CD14-positive monocyte (primary cell): ENCODE data around the gene GARNL3. TPM values are rescaled to one million over a fixed set of nuclear protein-coding genes. Genes with fewer than 3 reads are reported as not detected.

ENCODE experiments used
- DNase-seq, 3 donors: peaks; one replicate each; pipeline ENCODE4 v3.0.0-alpha.2; 2011 to 2022
- H2AFZ ChIP-seq: 2 replicates; pipeline ENCODE4 v1.6.0; 2012; ENCODE audit warnings: mild to moderate bottlenecking, low read depth, low read length, inconsistent platforms; ENCODE audit not compliant: insufficient read depth, poor library complexity, severe bottlenecking
- H3K27ac ChIP-seq, 2 donors: 1 replicate in 1 of 2; 2 replicates in 1 of 2; pipeline ENCODE4 v1.5.1; 2012 to 2013; ENCODE audit warnings: low read length in 2 of 2, control low read depth in 1 of 2, inconsistent platforms in 1 of 2, low read depth in 1 of 2, mild to moderate bottlenecking in 1 of 2
- H3K27me3 ChIP-seq, 2 donors: one replicate each; pipeline versions ENCODE4 v1.6.0 to v1.6.1; 2011 to 2013; ENCODE audit warnings: low read length in 2 of 2; ENCODE audit not compliant: control insufficient read depth in 2 of 2, insufficient read depth in 2 of 2
- H3K36me3 ChIP-seq, 2 donors: replicated peaks in 1 of 2; 1 replicate in 1 of 2; 2 replicates in 1 of 2; pipeline versions ENCODE4 v1.5.1 to v1.6.1; 2012 to 2013; ENCODE audit warnings: low read length in 2 of 2, control low read depth in 1 of 2, inconsistent platforms in 1 of 2, mild to moderate bottlenecking in 1 of 2; ENCODE audit not compliant: insufficient read depth in 2 of 2, control insufficient read depth in 1 of 2
- H3K4me1 ChIP-seq, 2 donors: 1 replicate in 1 of 2; 2 replicates in 1 of 2; pipeline versions ENCODE4 v1.5.1 to v1.6.1; 2012 to 2013; ENCODE audit warnings: low read length in 2 of 2, control low read depth in 1 of 2, inconsistent platforms in 1 of 2, mild to moderate bottlenecking in 1 of 2, moderate library complexity in 1 of 2; ENCODE audit not compliant: insufficient read depth in 2 of 2, control insufficient read depth in 1 of 2
- H3K4me2 ChIP-seq: replicated peaks from 2 replicates; pipeline ENCODE3; 2012; ENCODE audit warnings: low read length, moderate library complexity, mild to moderate bottlenecking; ENCODE audit not compliant: poor library complexity, severe bottlenecking; ENCODE audit errors: extremely low read depth
- H3K4me3 ChIP-seq, 3 experiments: fragments of 200-600 bp in 1 of 3; sonication (generic) in 1 of 3; replicated peaks in 1 of 3; 1 replicate in 2 of 3; 2 replicates in 1 of 3; pipeline ENCODE4 v1.5.1; 2011 to 2013; ENCODE audit warnings: low read length in 3 of 3, mild to moderate bottlenecking in 3 of 3, control low read depth in 2 of 3, low read depth in 2 of 3, inconsistent platforms in 1 of 3, moderate library complexity in 1 of 3
- H3K79me2 ChIP-seq: 2 replicates; pipeline ENCODE4 v1.6.0; 2012; ENCODE audit warnings: mild to moderate bottlenecking, control low read depth, inconsistent platforms, low read length, moderate library complexity; ENCODE audit not compliant: insufficient read depth
- H3K9ac ChIP-seq: 2 replicates; pipeline ENCODE4 v1.6.0; 2017; ENCODE audit warnings: low read length, mild to moderate bottlenecking; ENCODE audit not compliant: insufficient read depth, poor library complexity, severe bottlenecking
- H3K9me3 ChIP-seq, 2 donors: replicated peaks in 1 of 2; 1 replicate in 1 of 2; 2 replicates in 1 of 2; pipeline versions ENCODE4 v1.5.1 to v1.6.1; 2012 to 2013; ENCODE audit warnings: low read length in 2 of 2, control low read depth in 1 of 2; ENCODE audit not compliant: control insufficient read depth in 1 of 2, insufficient read depth in 1 of 2
- H4K20me1 ChIP-seq: 2 replicates; pipeline ENCODE4 v1.6.0; 2012; ENCODE audit warnings: mild to moderate bottlenecking, low read length, control low read depth, moderate library complexity; ENCODE audit not compliant: insufficient read depth
- H3K27ac Mint-ChIP-seq, 7 donors: one replicate each; pipeline ENCODE4 v1.8.0; 2020; ENCODE audit warnings: mild to moderate bottlenecking in 7 of 7, mixed read lengths in 7 of 7, moderate library complexity in 6 of 7, inconsistent platforms in 2 of 7
- H3K27me3 Mint-ChIP-seq, 3 donors: one replicate each; pipeline ENCODE4 v1.8.0; 2021 to 2022; ENCODE audit warnings: low read depth in 3 of 3, mild to moderate bottlenecking in 3 of 3, mixed read lengths in 3 of 3, moderate library complexity in 3 of 3, inconsistent platforms in 1 of 3
- H3K36me3 Mint-ChIP-seq, 2 donors: one replicate each; pipeline ENCODE4 v1.8.0; 2020; ENCODE audit warnings: mixed read lengths in 2 of 2, inconsistent platforms in 1 of 2, mild to moderate bottlenecking in 1 of 2
- H3K4me1 Mint-ChIP-seq: one replicate; pipeline ENCODE4 v1.8.0; 2020; ENCODE audit warnings: mild to moderate bottlenecking, mixed read lengths
- H3K4me3 Mint-ChIP-seq, 2 donors: one replicate each; pipeline ENCODE4 v1.8.0; 2020; ENCODE audit warnings: mild to moderate bottlenecking in 2 of 2, mixed read lengths in 2 of 2, moderate library complexity in 1 of 2
- H3K9me3 Mint-ChIP-seq, 7 donors: one replicate each; pipeline ENCODE4 v1.8.0; 2020 to 2022; ENCODE audit warnings: mixed read lengths in 7 of 7, mild to moderate bottlenecking in 6 of 7, moderate library complexity in 6 of 7, inconsistent platforms in 2 of 7
- CTCF ChIP-seq: fragments of 200-600 bp; IDR thresholded peaks from one replicate; pipeline ENCODE4 v1.8.0; 2022; ENCODE audit warnings: antibody characterized with exemption, mild to moderate bottlenecking
- WGBS: methylation state at CpG from one replicate; pipeline ENCODE4 v1.1.5; 2013; ENCODE audit warnings: missing lambda C conversion rate; ENCODE audit not compliant: insufficient coverage; 5-methylcytosine and 5-hydroxymethylcytosine counted together
- intact Hi-C, 2 donors: fragments of 100-400 bp; cut with micrococcal nuclease; formaldehyde crosslinking; loops; one replicate each; pipeline versions ENCODE4 v1.15.0 to v1.15.1; 2023
- polyA plus RNA-seq, 3 donors: library from polyadenylated mRNA; depleted of rRNA in 1 of 3; unstranded in 2 of 3; stranded (reverse) in 1 of 3; fragments of 300-500 nt in 2 of 3; fragments of >200 nt in 1 of 3; fragmentation: Illumina TruSeq in 2 of 3; gene quantifications; 1 replicate in 2 of 3; 2 replicates in 1 of 3; pipeline ENCODE4 v1.2.3, GENCODE V29; 2012 to 2021

Gene GARNL3
- polyA plus RNA-seq, 3 donors: 0.39 to 1.5 (median 0.94) TPM

GRCh38 chr9:127323393-127323792, 58.8 kb downstream of the GARNL3 start:
- Histone ChIP-seq H3K4me3 (no peak overlapping the region), H3K27ac (no peak overlapping the region), H2AFZ (no peak overlapping the region), H3K9me3 (no peaks in the 10 kb centered on the region), H3K36me3 (no peaks in the 10 kb centered on the region), H3K4me1 (peaks cover 24 to 28% of the 10 kb centered on the region in 2 donors), H3K9ac (no peak overlapping the region), H3K27me3 (no peaks in the 10 kb centered on the region), H4K20me1 (no peaks in the 10 kb centered on the region), H3K79me2 (no peaks in the 10 kb centered on the region), H3K4me2 (no peak overlapping the region)
- Mint-ChIP-seq H3K27me3 (peaks cover 0 to 5% (median 2%) of the 10 kb centered on the region in 3 donors), H3K4me3 (no peak overlapping the region), H3K9me3 (peaks cover 0 to 3% (median 0%) of the 10 kb centered on the region in 7 donors), H3K36me3 (peaks cover 0 to 1% of the 10 kb centered on the region in 2 donors), H3K4me1 (peaks cover 23% of the 10 kb centered on the region), H3K27ac (no peak overlapping the region)
- WGBS: 77% methylated on average over 3 of the region's 5 CpGs
- no peak for DNase-seq
- intact Hi-C loops: no loop called here
- TF ChIP-seq CTCF: no peak

GRCh38 chr9:127330501-127330900, 65.9 kb downstream of the GARNL3 start:
- intact Hi-C loops: no loop called here

More at GRCh38 chr9:127330501-127330900, 65.9 kb downstream of the GARNL3 start:
- Mint-ChIP-seq H3K36me3 (no peaks in the 10 kb centered on the region), H3K9me3 (peaks cover 0 to 3% (median 0%) of the 10 kb centered on the region in 7 donors), H3K27ac (no peak overlapping the region), H3K4me3 (no peak overlapping the region), H3K4me1 (no peaks in the 10 kb centered on the region), H3K27me3 (peaks cover 2 to 4% (median 2%) of the 10 kb centered on the region in 3 donors)
- H3K4me3 ChIP-seq: no peak overlapping the region
- no peaks in the 10 kb centered on the region for H4K20me1 ChIP-seq
- H3K27me3 ChIP-seq: no peaks in the 10 kb centered on the region
- H3K36me3 ChIP-seq: no peaks in the 10 kb centered on the region
- H3K27ac ChIP-seq: no peak overlapping the region
- no peak overlapping the region for H2AFZ ChIP-seq
- H3K79me2 ChIP-seq: no peaks in the 10 kb centered on the region
- no peaks in the 10 kb centered on the region for H3K4me1 ChIP-seq
- no peak for TF ChIP-seq CTCF
- H3K9ac ChIP-seq: no peak overlapping the region
- no peaks in the 10 kb centered on the region for H3K9me3 ChIP-seq
- DNase-seq: no peak
- WGBS: 100% methylated on average over 4 of the region's 5 CpGs
- no peak overlapping the region for H3K4me2 ChIP-seq
